A549 (cell line): ENCODE data around the gene PTPRN2. TPM values are rescaled to one million over a fixed set of nuclear protein-coding genes. Genes with fewer than 3 reads are reported as not detected.
A peak's percentile ranks its signal among the peaks of the same experiment; 100 is the strongest.
"Not testable (repeated sequence)": the region's sequence is repeated elsewhere in the genome, so short reads cannot be mapped to it uniquely, and the experiment has no call there.

Source experiments
- ATAC-seq, 2 experiments: fragments of 200-7000 bp in 1 of 2; fragments of >200 bp in 1 of 2; cut with Nextera tagmentation in 1 of 2; cut with Tn5 transposase in 1 of 2; 3 replicates each; pipeline versions ENCODE4 v1.8.0 to v1.9.1; 2018 to 2020; ENCODE audit warnings: mild to moderate bottlenecking in 1 of 2, moderate library complexity in 1 of 2
- CTCF ChIA-PET: fragments of 300-600 bp; sonication (Branson Sonifier 250); formaldehyde crosslinking; extraction: SDS; loops from one replicate; lab custom pipeline; 2021; ENCODE audit warnings: antibody characterized with exemption, inconsistent platforms; lab: Yijun Ruan, JAX
- POLR2A ChIA-PET: fragments of 350-600 bp; formaldehyde crosslinking; extraction: SDS; loops from one replicate; lab custom pipeline; 2021; ENCODE audit warnings: antibody characterized with exemption, inconsistent platforms; lab: Yijun Ruan, JAX
- DNase-seq, 2 experiments: peaks; one replicate each; pipeline versions ENCODE4 v3.0.0 to v3.0.0-alpha.2; 2011 to 2016; ENCODE audit warnings: low read depth in 1 of 2, low spot score in 1 of 2
- FAIRE-seq: peaks from 2 replicates; lab custom pipeline; 2011; peaks lifted over from hg19 to GRCh38; lab: Jason Lieb, UNC
- H3K27ac ChIP-seq, 2 experiments: fragments of >200 bp; sonication (Bioruptor Twin); formaldehyde crosslinking; 3 replicates each; pipeline ENCODE4 v1.5.1; 2016 to 2017
- H3K4me1 ChIP-seq: fragments of >200 bp; sonication (Bioruptor Twin); formaldehyde crosslinking; 3 replicates; pipeline ENCODE4 v1.6.1; 2016
- H3K4me2 ChIP-seq: fragments of >200 bp; sonication (Bioruptor Twin); formaldehyde crosslinking; 3 replicates; pipeline ENCODE4 v1.6.1; 2016
- H3K4me3 ChIP-seq: fragments of >200 bp; sonication (Bioruptor Twin); formaldehyde crosslinking; 3 replicates; pipeline ENCODE4 v1.5.1; 2016
- H3K9me3 ChIP-seq: fragments of >200 bp; sonication (Bioruptor Twin); formaldehyde crosslinking; 3 replicates; pipeline ENCODE4 v1.6.1; 2016
- CHD4 ChIP-seq: fragments of 200-600 bp; sonication (generic); IDR thresholded peaks from 2 replicates; pipeline ENCODE4 v1.6.1; 2016; ENCODE audit warnings: antibody characterized with exemption, mild to moderate bottlenecking, borderline replicate concordance
- FOSB ChIP-seq: fragments of 250-450 bp; sonication (Bioruptor Pico); IDR thresholded peaks from 2 replicates; pipeline ENCODE4 v1.5.0; 2020; ENCODE audit warnings: mild to moderate bottlenecking, moderate library complexity
- HDAC2 ChIP-seq: fragments of 200-600 bp; sonication (generic); IDR thresholded peaks from 2 replicates; pipeline ENCODE4 v1.6.1; 2016
- HOXB13 ChIP-seq: fragments of 250-450 bp; sonication (Bioruptor Pico); IDR thresholded peaks from 2 replicates; pipeline ENCODE4 v1.5.0; 2020; ENCODE audit warnings: low read depth, mild to moderate bottlenecking, moderate library complexity
- NPAS2 ChIP-seq: fragments of 250-450 bp; sonication (Bioruptor Pico); IDR thresholded peaks from 2 replicates; pipeline ENCODE4 v1.8.0; 2022; ENCODE audit warnings: mild to moderate bottlenecking, moderate library complexity, borderline replicate concordance
- PHF8 ChIP-seq: fragments of 200-600 bp; sonication (generic); IDR thresholded peaks from 2 replicates; pipeline ENCODE4 v1.6.1; 2016; ENCODE audit warnings: low read depth, mild to moderate bottlenecking, antibody characterized with exemption, moderate library complexity, borderline replicate concordance
- RARB ChIP-seq: fragments of 250-450 bp; sonication (Bioruptor Pico); IDR thresholded peaks from 2 replicates; pipeline ENCODE4 v1.8.0; 2021; ENCODE audit warnings: mild to moderate bottlenecking, moderate library complexity
- RCOR1 ChIP-seq: fragments of 150-350 bp; IDR thresholded peaks from 2 replicates; pipeline ENCODE4 v1.6.1; 2014; ENCODE audit warnings: antibody characterized with exemption, low read length, low read depth
- RFX5 ChIP-seq: fragments of 450-650 bp; IDR thresholded peaks from 2 replicates; pipeline ENCODE4 v1.7.1; 2014; ENCODE audit warnings: antibody characterized with exemption, mild to moderate bottlenecking, moderate library complexity
- WGBS: methylation state at CpG from one replicate; pipeline ENCODE4 v1.1.6; 2017; ENCODE audit errors: missing lambda C conversion rate; 5-methylcytosine and 5-hydroxymethylcytosine counted together
- polyA plus RNA-seq, 4 experiments: library from polyadenylated mRNA; depleted of rRNA in 3 of 4; stranded (reverse); fragments of >200 nt; fragmentation: RNase III in 1 of 4; extraction: RNeasy Plus Mini Kit Qiagen cat#74134 plus additional on column Dnase treatment in 1 of 4; gene quantifications; 2 replicates in 3 of 4; 3 replicates in 1 of 4; pipeline ENCODE4 v1.2.3, GENCODE V29; 2011 to 2017
- TF ChIP-seq, protein P1 (sequence below): fragments of 250-450 bp; sonication (Bioruptor Pico); IDR thresholded peaks from 2 replicates; pipeline ENCODE4 v1.5.0; 2021; ENCODE audit warnings: mild to moderate bottlenecking, moderate library complexity, borderline replicate concordance
- TF ChIP-seq, protein P2 (sequence below): IDR thresholded peaks from 2 replicates; pipeline ENCODE4 v1.6.1; 2012
- TF ChIP-seq, protein P3 (sequence below): fragments of 450-650 bp; IDR thresholded peaks from 2 replicates; pipeline ENCODE4 v1.6.1; 2014; ENCODE audit warnings: antibody characterized with exemption
- TF ChIP-seq, protein P4 (sequence below): IDR thresholded peaks from 2 replicates; pipeline ENCODE4 v1.6.1; 2012

Gene PTPRN2
- polyA plus RNA-seq, 2 of the 4 experiments (the other 2 are of a cell fraction) = 0.41 to 1.2 TPM

DNA sequence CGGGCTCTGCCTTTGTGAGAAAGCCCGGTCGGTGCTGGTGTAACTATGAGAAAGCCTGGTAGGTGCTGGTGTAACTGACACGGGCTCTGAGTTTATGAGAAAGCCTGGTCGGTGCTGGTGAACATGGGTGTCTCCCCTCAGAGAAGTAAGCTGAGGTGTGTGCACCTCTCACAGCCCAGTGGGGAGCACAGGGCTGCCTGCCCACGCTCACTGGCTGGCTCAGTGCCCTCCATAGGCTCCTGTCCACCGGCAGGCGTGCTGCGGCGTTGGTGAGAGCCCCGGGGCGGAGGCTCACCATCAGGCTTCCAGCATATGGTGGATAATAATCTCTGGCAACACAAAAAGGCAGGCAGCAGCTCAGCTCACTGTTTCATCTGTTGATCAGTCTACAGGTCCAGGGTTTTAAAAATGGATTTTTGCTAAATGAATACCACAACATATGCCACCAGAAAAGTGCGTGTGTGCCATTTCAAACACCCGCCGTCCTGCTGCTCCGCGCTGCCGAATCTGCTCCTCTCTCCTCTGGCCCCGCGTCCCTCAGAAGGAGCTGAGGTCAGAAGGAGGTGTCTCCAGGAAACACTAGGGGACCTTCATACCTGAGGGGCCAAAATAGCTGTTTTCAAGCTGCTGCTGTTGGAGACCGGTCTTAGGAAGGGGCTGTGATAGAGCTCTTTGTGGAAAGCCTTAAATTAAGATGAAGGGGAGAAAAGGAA lies 885.2 kb downstream of the PTPRN2 start:
- Histone ChIP-seq H3K4me1 (no peaks in the 10 kb centered on the region), H3K4me3 (no peak overlapping the region), H3K27ac (no peak overlapping the region), H3K4me2 (no peak overlapping the region), H3K9me3 (no peaks in the 10 kb centered on the region; the same call in 2 of the 3 replicates)
- 40% methylated on average over 21 of the region's 21 CpGs for WGBS
- DNase-seq (no peak), ATAC-seq (peak in 1 of 2 experiments; percentile 38; a peak in 3 of 6 replicates), FAIRE-seq (no peak)
- POLR2A ChIA-PET = no interaction called here
- no peak for TF ChIP-seq CHD4
- TF ChIP-seq, protein P1, sequence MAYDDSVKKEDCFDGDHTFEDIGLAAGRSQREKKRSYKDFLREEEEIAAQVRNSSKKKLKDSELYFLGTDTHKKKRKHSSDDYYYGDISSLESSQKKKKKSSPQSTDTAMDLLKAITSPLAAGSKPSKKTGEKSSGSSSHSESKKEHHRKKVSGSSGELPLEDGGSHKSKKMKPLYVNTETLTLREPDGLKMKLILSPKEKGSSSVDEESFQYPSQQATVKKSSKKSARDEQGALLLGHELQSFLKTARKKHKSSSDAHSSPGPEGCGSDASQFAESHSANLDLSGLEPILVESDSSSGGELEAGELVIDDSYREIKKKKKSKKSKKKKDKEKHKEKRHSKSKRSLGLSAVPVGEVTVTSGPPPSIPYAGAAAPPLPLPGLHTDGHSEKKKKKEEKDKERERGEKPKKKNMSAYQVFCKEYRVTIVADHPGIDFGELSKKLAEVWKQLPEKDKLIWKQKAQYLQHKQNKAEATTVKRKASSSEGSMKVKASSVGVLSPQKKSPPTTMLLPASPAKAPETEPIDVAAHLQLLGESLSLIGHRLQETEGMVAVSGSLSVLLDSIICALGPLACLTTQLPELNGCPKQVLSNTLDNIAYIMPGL (CRISPR knock-in tag) = no peak
- no peak for TF ChIP-seq PHF8
- TF ChIP-seq, protein P2, sequence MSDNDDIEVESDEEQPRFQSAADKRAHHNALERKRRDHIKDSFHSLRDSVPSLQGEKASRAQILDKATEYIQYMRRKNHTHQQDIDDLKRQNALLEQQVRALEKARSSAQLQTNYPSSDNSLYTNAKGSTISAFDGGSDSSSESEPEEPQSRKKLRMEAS = no peak
- TF ChIP-seq RCOR1 = no peak
- TF ChIP-seq HOXB13 = no peak
- TF ChIP-seq, protein P3, sequence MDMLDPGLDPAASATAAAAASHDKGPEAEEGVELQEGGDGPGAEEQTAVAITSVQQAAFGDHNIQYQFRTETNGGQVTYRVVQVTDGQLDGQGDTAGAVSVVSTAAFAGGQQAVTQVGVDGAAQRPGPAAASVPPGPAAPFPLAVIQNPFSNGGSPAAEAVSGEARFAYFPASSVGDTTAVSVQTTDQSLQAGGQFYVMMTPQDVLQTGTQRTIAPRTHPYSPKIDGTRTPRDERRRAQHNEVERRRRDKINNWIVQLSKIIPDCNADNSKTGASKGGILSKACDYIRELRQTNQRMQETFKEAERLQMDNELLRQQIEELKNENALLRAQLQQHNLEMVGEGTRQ = no peak
- TF ChIP-seq RARB (CRISPR knock-in tag) = no peak
- TF ChIP-seq FOSB (CRISPR knock-in tag) = no peak
- TF ChIP-seq, protein P4, sequence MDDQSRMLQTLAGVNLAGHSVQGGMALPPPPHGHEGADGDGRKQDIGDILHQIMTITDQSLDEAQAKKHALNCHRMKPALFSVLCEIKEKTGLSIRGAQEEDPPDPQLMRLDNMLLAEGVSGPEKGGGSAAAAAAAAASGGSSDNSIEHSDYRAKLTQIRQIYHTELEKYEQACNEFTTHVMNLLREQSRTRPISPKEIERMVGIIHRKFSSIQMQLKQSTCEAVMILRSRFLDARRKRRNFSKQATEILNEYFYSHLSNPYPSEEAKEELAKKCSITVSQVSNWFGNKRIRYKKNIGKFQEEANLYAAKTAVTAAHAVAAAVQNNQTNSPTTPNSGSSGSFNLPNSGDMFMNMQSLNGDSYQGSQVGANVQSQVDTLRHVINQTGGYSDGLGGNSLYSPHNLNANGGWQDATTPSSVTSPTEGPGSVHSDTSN = no peak
- no peak for TF ChIP-seq HDAC2
- CTCF ChIA-PET = interaction anchor here (0.5 to 2.1 kb wide), 2 partner anchors 10 to 1460 kb away, joined by 3 to 7 read pairs; no protein-coding TSS in a partner anchor

DNA sequence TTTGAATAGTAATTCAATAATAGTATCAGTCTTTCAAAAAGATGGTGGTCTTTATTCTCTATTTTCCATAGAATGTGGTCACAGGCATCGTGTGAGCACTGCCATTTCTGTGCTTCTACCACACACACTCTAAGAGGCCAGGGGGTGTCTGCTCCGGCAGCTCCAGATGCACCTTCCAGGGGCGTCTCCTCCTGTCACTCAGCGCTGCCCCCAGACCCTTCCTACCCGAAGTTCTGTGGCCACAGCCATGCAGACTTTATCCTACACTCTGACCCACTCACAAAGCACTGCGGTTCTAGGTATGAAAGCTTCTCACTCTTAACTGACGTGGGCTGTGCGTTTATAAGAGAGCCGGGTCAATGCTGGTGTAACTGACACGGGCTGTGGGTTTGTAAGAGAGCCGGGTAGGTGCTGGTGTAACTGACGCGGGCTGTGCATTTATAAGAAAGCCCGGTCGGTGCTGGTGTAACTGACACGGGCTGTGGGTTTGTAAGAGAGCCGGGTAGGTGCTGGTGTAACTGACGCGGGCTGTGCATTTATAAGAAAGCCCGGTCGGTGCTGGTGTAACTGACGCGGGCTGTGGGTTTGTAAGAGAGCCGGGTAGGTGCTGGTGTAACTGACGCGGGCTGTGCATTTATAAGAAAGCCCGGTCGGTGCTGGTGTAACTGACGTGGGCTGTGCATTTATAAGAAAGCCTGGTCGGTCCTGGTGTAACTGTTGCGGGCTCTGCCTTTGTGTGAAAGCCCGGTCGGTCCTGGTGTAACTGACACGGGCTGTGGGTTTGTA lies 886.0 kb downstream of the PTPRN2 start:
- 37% methylated on average over 31 of the region's 34 CpGs for WGBS

DNA sequence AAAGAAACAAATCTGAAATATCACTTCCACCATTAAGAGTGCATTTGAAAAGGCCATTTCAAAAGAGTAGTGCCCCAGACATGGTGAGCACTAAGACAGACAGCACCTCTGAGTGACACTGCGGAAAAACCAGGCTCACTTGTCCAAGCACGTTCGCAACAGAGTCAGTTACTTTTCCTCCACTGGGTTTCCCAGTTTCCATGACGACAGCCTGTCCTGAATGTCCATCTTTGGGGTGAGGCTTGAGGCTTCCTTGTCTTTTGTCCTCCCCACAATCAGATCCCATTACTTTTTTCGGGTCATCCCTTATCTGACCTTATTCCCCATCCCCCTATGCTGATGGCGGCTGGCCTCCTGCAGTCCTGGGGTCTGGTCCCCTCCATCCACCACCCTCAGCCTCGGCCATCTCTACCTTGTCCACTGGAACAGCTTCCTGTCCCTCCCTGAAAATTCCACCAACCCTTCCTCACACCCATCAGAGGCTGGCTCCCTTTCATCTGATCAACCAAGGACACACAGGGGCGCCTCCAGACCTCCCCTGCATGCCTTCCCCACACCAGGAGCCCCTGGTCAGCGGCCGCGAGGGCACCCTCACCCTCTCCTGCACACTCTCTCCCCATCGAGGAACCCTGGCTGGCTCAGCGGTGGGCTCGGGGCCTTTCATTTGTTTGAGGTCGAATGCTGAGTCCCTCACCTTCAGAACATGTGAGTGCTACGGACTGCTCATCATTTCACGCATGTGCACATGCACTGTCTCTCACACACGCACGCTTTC lies 887.2 kb downstream of the PTPRN2 start:
- POLR2A ChIA-PET = no interaction called here
- FAIRE-seq (no peak), DNase-seq (no peak), ATAC-seq (no peak)
- Histone ChIP-seq H3K9me3 (no peaks in the 10 kb centered on the region; the same call in 2 of the 3 replicates), H3K4me1 (no peaks in the 10 kb centered on the region), H3K27ac (no peak overlapping the region), H3K4me2 (no peak overlapping the region), H3K4me3 (no peak overlapping the region)
- CTCF ChIA-PET = no interaction called here
- 18% methylated on average over 19 of the region's 19 CpGs for WGBS
- TF ChIP-seq RFX5 = no peak
- TF ChIP-seq HDAC2 = no peak
- TF ChIP-seq RARB (CRISPR knock-in tag) = no peak
- TF ChIP-seq NPAS2 (CRISPR knock-in tag) = no peak

More for the DNA sequence above, 886.0 kb downstream of the PTPRN2 start:
- POLR2A ChIA-PET, H3K4me3 ChIP-seq, H3K9me3 ChIP-seq, FAIRE-seq, H3K27ac ChIP-seq, DNase-seq, ATAC-seq, H3K4me2 ChIP-seq, H3K4me1 ChIP-seq: not testable (repeated sequence)
- CTCF ChIA-PET = interaction anchor here (0.5 to 2.1 kb wide), 2 partner anchors 11 to 1461 kb away, joined by 3 to 7 read pairs; no protein-coding TSS in a partner anchor
